NB4 (cell line): ENCODE measurements around the gene RSPH3.

Experiments
- DNase-seq: peaks from one replicate; pipeline ENCODE4 v3.0.0; 2010; ENCODE audit warnings: low read depth
- H3K4me3 ChIP-seq: one replicate; pipeline ENCODE4 v1.5.1; 2011; ENCODE audit warnings: mild to moderate bottlenecking, low read depth, low read length, moderate library complexity
- CTCF ChIP-seq: IDR thresholded peaks from one replicate; pipeline ENCODE4 v1.5.1; 2012; ENCODE audit warnings: low read depth, low read length
- MYC ChIP-seq: IDR thresholded peaks from 2 replicates; pipeline ENCODE4 v1.6.1; 2011; ENCODE audit warnings: low read depth, low read length
- POLR2A ChIP-seq: IDR thresholded peaks from 2 replicates; pipeline ENCODE4 v1.6.1; 2011; ENCODE audit warnings: mild to moderate bottlenecking; ENCODE audit not compliant: insufficient read length; ENCODE audit errors: extremely low read depth
- TF ChIP-seq, protein P1 (sequence below): IDR thresholded peaks from 2 replicates; pipeline ENCODE4 v1.6.1; 2011; ENCODE audit warnings: low read depth, low read length

RSPH3 gene

GRCh38 chr6:158938220-158938619 lies 61.8 kb downstream of the RSPH3 start:
- H3K4me3 ChIP-seq: no peak overlapping the region
- DNase-seq: no peak
- TF ChIP-seq CTCF (no peak), MYC (no peak), POLR2A (no peak)
- TF ChIP-seq, protein P1, sequence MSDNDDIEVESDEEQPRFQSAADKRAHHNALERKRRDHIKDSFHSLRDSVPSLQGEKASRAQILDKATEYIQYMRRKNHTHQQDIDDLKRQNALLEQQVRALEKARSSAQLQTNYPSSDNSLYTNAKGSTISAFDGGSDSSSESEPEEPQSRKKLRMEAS: no peak

GRCh38 chr6:158934157-158934556 lies 65.8 kb downstream of the RSPH3 start:
- DNase-seq: no peak
- H3K4me3 ChIP-seq: no peak overlapping the region
- TF ChIP-seq CTCF (no peak), MYC (no peak), POLR2A (no peak)
- TF ChIP-seq, protein P1: no peak

DNA sequence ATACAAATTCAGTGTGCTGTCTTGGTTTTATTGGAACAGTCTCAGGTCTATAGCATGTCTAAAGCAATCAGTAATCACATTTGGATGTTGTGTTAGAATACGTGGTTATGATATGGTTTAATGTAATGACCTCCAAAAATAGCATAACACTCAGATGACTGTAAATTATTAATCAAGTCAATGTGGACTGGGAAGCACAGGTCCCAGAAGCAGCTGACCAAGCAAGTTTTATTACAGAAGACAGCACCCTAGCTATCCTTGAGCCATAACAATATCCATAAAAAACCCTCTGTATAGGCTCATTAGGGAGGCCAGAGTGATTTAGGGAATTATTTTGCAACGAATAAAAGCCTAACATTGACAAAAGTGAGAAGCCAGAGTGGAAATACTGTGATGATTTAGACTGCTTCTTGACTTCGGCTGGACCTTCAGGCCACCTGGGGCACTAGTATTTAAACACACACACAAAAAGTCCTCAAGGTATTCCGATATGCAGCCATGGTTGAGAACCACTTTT lies 66.9 kb downstream of the RSPH3 start:
- no peak overlapping the region for H3K4me3 ChIP-seq
- TF ChIP-seq POLR2A: no peak
- no peak for TF ChIP-seq CTCF
- TF ChIP-seq, protein P1: no peak
- no peak for TF ChIP-seq MYC
- no peak for DNase-seq

GRCh38 chr6:158928068-158928467 lies 71.9 kb downstream of the RSPH3 start:
- DNase-seq: no peak
- TF ChIP-seq MYC (no peak), POLR2A (no peak), CTCF (no peak)
- TF ChIP-seq, protein P1: no peak
- H3K4me3 ChIP-seq: no peak overlapping the region

DNA sequence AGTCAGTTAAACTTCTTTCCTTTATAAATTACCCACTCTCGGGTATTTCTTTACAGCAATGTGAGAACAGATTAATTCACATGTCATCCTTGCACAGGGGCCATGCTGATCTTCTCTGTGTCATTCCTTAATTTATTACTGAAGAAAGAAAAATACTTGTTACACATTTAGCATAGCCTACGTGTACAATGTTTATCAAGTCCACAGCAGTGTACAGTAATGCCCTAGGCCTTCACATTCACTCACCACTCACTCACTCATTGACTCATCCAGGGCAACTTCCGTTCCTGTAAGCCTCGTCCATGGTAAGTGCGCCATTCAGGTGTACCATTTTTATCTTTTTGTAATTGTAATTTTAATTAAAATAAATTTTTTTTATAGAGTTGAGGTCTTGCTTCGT lies 73.6 kb downstream of the RSPH3 start:
- no peak overlapping the region for H3K4me3 ChIP-seq
- no peak for DNase-seq
- TF ChIP-seq POLR2A: no peak
- TF ChIP-seq CTCF: no peak
- no peak for TF ChIP-seq MYC
- TF ChIP-seq, protein P1: no peak
